HT1080 (cell line): Measurements from ENCODE around the gene CIT. TPM values are rescaled to one million over a fixed set of nuclear protein-coding genes. Genes with fewer than 3 reads are reported as not detected.
"Not testable (repeated sequence)": the region's sequence is repeated elsewhere in the genome, so short reads cannot be mapped to it uniquely, and the experiment has no call there.

Source experiments
- DNase-seq: peaks from one replicate; pipeline ENCODE4 v3.0.0-alpha.2; 2015; ENCODE audit warnings: low read depth
- polyA plus RNA-seq, 2 experiments: library from polyadenylated mRNA; depleted of rRNA; stranded (reverse); fragments of >200 nt; gene quantifications; 2 replicates each; pipeline ENCODE4 v1.2.3, GENCODE V29; 2015
- total RNA-seq: library from RNA; depleted of rRNA; stranded (reverse); fragments of >200 nt; shearing (Covaris generic); gene quantifications from 2 replicates; pipeline ENCODE4 v1.2.3, GENCODE V29; 2014; rRNA removed

The CIT gene
- total RNA-seq = 25.4 and 29.9 TPM in 2 replicates
- polyA plus RNA-seq (2015; cell fraction: cytosol; rRNA removed) = 16.5 and 17.1 TPM in 2 replicates
- 72.0 and 95.0 TPM in 2 replicates for polyA plus RNA-seq (2015; cell fraction: nucleus; rRNA removed)

- peak; percentile 97 for DNase-seq
Observed at GRCh38 chr12:119876761-119877638, at the start of gene CIT. TSS of gene CIT (minus strand) at chr12:119877320. CDS start at chr12:119876168, 1,152 bp downstream.

DNA sequence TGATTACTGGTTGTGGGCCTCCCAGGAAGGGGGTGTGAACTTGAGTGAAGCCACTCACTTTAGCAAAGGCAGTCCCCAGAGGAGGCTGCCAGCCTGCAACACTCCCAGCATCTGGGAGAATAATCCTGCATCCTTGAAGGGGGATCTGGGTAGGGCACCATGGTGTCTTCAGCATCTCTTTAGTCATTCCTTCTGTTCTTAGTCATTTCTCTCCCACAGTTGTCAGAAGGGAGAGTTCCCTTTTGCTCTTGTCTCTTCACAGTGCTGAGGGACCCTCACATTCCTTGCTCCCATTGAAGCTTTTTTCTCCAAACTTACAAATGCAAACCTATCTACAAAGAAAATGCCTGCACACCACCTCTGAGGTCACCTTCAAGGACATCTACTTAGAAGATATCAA is 48.1 kb upstream of the CIT start:
- no peak for DNase-seq

DNA sequence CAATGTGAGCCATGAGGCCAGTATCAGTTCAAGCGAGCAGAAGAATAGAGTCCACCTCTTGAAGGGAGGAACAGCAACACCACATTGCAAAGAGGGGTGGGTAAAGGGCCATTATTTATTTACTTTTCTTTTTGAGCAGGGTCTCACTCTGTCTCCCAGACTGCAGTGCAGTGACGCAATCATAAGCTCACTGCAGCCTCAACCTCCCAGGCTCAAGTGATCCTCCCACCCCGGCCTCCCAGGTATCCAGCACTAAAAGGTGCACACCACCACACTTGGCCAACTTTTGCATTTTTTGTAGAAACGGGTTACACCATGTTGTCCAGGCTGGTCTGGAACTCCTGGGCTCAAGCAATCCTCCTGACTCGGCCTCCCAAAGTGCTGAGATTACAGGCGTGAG is 42.9 kb upstream of the CIT start:
- DNase-seq = no peak

DNA sequence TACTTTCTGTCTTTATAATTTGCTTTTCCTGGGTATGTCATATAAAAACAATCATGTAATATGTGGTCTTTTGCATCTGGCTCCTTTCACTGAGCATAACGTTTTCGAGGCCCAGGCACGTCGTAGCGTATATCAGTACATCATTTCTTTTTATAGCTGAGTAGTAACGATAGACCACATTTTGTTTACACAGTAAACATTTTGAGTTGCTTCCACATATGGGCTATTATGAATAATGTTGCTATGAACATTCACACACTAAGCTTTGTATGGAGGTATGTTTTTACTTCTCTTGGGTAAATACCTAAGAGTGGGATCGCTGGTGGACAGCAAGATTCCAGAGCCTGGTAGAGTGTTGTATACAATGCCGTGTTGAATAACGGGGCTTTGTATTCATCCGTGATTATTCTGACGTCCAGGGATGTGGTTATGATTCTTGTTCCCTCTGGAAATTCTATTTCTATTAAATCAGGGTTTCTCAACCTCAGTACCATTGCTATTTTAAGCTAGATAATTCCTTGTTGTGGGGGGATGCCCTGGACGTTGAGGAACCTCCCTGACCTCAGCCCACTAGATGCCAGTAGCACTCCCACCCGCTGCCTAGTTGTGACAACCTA is 38.9 kb upstream of the CIT start:
- DNase-seq = no peak

GRCh38 chr12:119914666-119915065 is 37.5 kb upstream of the CIT start:
- DNase-seq = no peak

DNA sequence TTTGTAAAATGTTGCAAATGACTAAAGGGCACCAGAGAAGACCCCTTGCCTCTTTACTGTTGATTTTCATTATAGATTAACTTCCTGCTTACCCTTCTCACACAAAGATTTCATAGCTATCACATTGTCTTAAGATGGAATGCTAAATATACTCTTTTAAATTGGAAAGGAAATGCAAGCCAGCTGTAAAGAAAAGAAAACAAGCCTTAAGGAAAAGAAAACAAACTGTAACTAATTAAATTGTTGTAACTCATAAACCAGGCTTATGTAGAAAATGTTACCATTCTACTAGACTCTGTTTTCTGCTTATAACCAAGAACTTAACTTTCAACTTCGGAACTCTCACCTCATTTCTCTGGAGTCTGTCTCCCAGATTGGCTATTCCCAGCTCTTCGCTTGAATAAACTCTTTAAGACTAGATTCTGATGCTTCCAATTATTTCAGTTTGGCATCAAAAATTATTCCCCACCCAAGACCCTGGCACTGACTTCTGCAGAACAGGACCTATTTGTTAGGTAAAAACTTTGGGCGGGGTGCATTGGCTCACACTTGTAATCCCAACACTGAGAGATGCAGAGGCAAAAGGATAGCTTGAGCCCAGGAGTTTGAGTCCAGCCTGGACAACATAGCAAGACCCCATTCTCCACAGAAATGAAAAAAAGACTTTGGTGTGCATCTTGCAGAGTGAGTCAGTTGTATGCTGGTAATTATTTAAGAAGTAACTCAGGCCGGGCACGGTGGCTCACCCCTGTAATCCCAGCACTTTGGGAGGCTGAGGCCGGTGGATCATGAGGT is 36.6 kb upstream of the CIT start:
- no peak for DNase-seq

GRCh38 chr12:119911182-119911581 is 34.1 kb upstream of the CIT start:
- peak; percentile 71 for DNase-seq

DNA sequence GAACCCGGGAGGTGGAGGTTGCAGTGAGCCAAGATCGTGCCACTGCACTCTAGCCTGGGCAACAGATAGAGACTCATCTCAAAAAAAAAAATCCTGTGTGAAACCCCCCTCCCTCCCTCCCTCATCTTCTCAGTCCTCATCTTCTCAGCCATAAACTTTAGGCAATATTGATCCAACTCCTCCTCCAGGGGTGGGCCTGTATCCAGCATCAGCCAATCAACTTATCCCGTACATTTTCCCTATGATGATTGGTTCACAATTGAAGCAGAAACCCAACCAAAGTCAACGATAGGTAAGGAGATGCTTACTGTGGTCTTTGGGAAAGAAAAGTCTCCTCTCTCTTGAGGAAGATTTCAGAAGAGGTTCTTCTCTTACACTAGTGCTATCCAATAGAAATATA is 33.5 kb upstream of the CIT start:
- DNase-seq = no peak

DNA sequence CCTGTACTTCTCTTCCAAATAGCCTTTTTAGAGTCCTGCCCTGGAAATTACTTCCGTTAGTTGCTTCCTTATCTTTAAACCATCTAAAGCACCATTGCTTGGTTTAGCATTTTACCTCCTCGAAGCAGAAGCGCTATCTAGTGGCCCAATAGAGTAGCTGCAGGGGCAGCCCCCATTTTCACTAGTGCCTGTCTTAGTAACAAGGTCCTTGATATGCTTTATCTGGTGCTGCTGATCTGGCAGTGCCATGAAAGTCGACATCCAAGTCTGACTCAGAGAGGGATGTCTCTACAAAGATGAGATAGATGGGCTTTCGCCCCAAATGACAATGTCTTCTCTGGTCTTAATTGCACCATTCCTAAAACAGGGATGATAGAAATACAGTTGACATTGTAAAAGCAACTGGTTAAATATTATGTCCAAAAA is 25.0 kb upstream of the CIT start:
- DNase-seq = peak; percentile 71

GRCh38 chr12:119901670-119902069 is 24.6 kb upstream of the CIT start:
- DNase-seq = no peak

DNA sequence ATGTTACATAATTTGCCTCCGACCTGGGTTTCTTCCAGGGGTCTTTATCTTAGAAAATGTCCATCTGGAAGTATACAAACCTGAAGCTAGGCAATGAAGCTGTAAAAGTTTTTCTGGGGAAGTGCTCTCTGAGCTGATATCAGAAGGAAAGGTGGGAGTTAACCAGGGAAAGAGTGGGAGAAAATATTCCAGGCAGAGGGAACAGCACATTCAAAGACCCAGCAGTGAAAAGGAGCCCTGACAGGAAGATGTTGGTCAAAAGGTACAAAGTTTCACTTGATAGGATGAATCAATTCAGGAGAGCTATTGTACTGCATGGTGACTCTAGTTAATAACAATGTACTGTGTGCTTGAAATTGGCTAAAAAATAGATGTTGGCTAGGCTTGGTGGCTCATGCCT is 17.8 kb upstream of the CIT start:
- no peak for DNase-seq

DNA sequence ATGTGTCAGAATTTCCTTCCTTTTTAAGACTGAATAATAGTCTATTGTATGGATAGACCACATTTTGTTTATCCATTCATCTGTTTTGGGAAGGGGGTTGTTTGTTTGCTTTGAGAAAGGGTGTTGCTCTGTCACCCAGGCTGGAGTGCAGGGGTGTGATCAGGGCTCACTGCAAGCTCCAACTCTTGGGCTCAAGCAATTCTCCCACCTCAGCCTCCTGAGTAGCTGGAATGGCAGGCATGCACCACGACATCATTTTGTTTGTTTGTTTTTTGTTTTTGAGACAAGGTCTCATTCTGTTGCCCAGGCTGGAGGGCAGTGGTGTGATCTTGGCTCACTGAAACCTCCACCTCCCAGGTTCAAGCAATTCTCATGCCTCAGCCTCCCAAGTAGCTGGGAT is 15.5 kb upstream of the CIT start:
- not testable (repeated sequence) for DNase-seq

GRCh38 chr12:119885549-119885948 is 8.4 kb upstream of the CIT start:
- no peak for DNase-seq

- not testable (repeated sequence) for DNase-seq
Observed at GRCh38 chr12:119883791-119884190, 6.7 kb upstream of the CIT start.

- DNase-seq = no peak
Observed at GRCh38 chr12:119883237-119883636, 6.1 kb upstream of the CIT start.

DNA sequence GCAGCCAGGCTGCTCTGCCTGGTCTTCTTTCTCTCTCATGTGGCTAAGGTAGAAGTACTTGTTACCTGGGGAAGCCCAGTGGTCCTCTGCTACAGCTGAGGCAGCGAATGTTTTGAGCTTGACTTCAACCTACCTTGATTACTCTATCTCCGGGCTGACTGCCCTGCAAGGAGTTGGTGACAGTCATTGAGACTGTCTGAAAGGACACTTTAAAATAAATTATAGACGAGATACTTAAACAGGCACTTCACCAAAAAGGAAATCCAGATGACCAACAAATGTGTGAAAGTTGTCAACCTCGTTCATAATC is 474 bp upstream of the CIT start:
- no peak for DNase-seq

DNA sequence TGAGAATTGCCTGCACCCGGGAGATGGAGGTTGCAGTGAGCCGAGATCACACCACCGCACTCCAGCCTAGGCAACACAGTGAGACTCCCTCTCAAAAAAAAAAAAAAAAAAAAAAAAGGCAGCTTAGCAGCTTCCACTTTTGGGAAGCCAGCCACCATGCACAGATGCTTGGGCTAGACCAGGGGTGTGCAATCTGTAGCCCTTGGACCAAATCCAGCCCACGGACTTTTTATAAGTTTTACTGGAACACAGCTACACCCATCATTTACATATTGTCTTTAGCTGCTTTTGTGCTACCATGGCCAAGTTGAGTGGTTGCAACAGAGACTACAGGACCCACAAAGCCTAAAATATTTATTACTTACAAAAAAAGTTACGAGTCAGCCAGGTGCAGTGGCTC is 6.7 kb downstream of the CIT start:
- no peak for DNase-seq

DNA sequence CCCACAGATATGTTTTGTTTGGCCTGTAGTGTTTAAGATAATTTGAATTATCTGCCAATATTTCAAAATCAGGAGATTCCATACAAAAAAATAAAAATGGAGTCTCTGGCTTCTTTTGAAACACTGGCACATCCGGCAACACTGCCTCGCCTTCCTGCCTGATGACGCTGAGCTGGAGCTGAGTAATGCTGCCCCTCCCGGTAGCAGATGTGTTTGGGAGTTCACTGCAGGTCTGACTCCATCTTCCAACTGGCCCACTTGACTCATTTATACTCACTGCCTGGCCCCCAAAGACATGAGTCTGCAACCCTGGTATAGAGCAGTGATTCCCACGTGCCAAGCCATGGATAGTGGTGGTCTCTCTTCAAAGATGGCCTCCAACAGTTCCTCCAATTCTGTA is 7.4 kb downstream of the CIT start:
- DNase-seq = peak; percentile 92

DNA sequence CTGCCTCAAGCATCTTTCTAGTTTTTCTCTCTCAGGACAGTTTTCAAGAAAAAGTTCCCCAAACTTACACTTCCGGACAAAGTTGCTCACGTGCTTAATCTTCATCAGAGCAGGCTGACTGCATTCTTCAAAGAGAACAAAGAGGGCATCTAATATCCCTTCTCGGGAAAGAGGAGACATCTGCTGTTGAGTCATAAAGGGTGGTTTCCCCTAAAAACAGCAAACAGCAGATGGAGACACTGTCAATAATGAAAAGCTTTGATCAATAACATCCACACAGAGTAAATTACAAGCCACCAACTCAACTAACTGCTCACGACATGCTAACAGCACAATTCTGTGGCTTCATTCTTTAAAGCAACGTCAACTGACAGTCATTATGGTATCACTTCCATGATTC is 8.1 kb downstream of the CIT start:
- peak; percentile 47 for DNase-seq

GRCh38 chr12:119864591-119864990 is 12.5 kb downstream of the CIT start:
- DNase-seq = no peak

DNA sequence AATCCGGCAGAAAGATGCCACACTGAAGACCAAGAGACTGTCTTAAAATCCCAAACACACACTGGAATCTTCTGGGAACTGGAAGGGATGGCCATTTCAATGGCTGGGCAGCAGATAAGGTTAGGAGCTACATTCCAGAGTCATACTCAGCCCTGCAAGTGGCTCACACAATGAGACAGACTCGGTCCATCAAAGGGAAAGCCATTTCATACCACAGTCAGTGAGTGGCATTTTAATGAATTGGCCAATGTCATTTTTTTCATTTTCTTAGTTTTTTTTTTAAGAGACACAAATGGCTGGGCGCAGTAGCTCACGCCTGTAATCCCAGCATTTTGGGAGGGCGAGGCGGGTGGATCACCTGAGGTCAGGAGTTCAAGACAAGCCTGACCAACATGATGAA is 17.9 kb downstream of the CIT start:
- no peak for DNase-seq

DNA sequence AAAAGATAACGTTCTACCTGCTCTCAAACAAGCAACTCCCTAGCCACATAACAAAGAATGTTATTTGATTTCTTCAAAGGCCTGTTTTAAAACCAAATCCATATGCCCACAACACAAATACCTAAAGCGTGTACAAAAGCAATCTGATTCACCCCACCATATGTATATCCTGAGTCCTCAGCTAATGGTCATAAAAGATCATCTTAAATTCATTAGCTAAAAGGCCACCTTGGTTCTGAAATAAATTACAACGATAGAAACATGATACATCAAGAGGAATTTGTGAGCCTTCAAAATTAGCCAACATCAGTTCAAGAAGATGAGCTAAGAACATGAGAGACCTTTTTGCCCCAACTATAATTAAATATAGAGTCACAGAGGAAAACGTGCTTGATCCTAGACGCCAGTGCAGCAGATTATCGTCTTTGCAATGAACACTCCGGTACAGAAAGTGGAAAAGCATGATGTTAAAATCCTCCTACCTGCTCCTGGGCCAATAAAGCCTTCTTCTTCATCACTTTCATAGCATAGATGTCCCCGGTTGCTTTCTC is 20.0 kb downstream of the CIT start:
- no peak for DNase-seq
